ENCODE measurements around the gene EPHA8.
A peak's percentile ranks its signal among the peaks of the same experiment; 100 is the strongest.

Gene EPHA8

DNA sequence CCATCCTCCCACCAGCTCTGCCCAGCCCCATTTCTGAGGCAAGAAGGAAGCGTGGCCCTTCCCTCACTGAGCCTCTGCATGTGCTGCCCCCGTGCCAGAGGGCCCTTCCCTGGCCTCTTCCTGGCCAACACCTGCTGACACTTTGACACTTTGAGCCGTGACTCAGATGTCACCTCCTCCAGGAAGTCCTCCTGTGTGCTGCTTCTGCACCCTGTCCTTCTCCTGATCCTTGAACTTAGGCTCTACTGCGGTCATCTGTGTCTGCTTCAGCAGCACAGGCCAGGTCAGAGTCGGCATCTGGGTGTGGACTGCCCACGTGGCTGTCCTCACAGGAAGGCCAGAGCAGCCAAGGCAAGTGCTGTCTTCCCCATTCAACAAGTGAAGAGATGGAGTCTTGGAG lies 19.6 kb upstream of the EPHA8 start:
- CTCF ChIA-PET: no interaction called here
- TF ChIP-seq SP7 (tag by site-specific recombination; IDR thresholded peaks at IDR 0.05): no peak
- peak; percentile 75 for TF ChIP-seq SCRT2 (tag by site-specific recombination; IDR thresholded peaks at IDR 0.05)
- POLR2A ChIA-PET: no interaction called here

DNA sequence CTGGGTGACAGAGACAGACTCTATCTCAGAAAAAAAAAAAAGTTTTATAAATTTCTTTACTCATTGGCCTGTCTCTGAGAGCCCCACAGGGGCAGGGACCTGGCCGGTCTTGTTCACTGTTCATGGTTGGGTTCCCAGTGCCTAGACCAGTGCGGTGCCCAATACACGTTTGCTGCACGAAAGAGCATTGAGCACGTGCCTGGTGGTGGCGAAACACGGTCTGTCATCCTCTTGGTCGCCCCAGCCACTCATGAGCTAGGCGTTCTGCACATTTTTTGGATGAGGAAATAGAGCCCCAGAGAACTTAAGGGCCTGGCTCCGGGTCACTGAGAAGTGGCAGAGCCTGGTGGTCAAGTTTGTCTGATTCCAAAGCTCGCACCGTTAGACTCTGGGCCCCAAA lies 18.7 kb upstream of the EPHA8 start:
- CTCF ChIA-PET: interaction anchor here (0.5 to 1.3 kb wide), 3 partner anchors 12 to 110 kb away, joined by 3 to 5 read pairs (median 4); no protein-coding TSS in a partner anchor
- POLR2A ChIA-PET: no interaction called here

More for the DNA sequence above, 19.6 kb upstream of the EPHA8 start:
- H3K9me3 ChIP-seq (ENCODE audit: control insufficient read depth, insufficient read depth, low read depth, low read length): no peaks in the 10 kb centered on the region
- H3K4me3 ChIP-seq (ENCODE audit: low read depth, low read length): no peak overlapping the region
- H3K36me3 ChIP-seq (ENCODE audit: control insufficient read depth in 2 of 2, insufficient read depth in 1 of 2, low read length in 2 of 2): no peaks in the 10 kb centered on the region
- no peaks in the 10 kb centered on the region for H3K4me1 ChIP-seq (ENCODE audit: control insufficient read depth, insufficient read depth, low read length)
- no peak overlapping the region for H3K27ac ChIP-seq (ENCODE audit: extremely low read depth, low read depth, low read length)

GRCh38 chr1:22545141-22545540 lies 18.1 kb upstream of the EPHA8 start:
- TF ChIP-seq ZNF398 (tag by site-specific recombination; IDR thresholded peaks at IDR 0.05) (no peak), REST (tag by site-specific recombination; IDR thresholded peaks at IDR 0.05) (no peak), ZNF596 (tag by site-specific recombination; IDR thresholded peaks at IDR 0.05) (no peak)
- CTCF ChIA-PET: interaction anchor here (1.3 kb wide), 1 partner anchor 97 kb away, joined by 4 read pairs; no protein-coding TSS in a partner anchor

More for the DNA sequence above, 18.7 kb upstream of the EPHA8 start:
- Histone ChIP-seq H3K36me3 (ENCODE audit: control insufficient read depth in 2 of 2, insufficient read depth in 1 of 2, low read length in 2 of 2) (no peaks in the 10 kb centered on the region), H3K4me3 (ENCODE audit: low read depth, low read length) (no peak overlapping the region), H3K27ac (ENCODE audit: extremely low read depth, low read depth, low read length) (no peak overlapping the region), H3K4me1 (ENCODE audit: control insufficient read depth, insufficient read depth, low read length) (no peaks in the 10 kb centered on the region), H3K9me3 (ENCODE audit: control insufficient read depth, insufficient read depth, low read depth, low read length) (no peaks in the 10 kb centered on the region)
- no peak for TF ChIP-seq ZNF416 (tag by site-specific recombination; IDR thresholded peaks at IDR 0.05)
- no peak for TF ChIP-seq HOXD13 (CRISPR knock-in tag; IDR thresholded peaks at IDR 0.05; ENCODE audit: borderline replicate concordance)
- no peak for TF ChIP-seq ZNF239 (tag by site-specific recombination; IDR thresholded peaks at IDR 0.05)
- TF ChIP-seq, protein P1, sequence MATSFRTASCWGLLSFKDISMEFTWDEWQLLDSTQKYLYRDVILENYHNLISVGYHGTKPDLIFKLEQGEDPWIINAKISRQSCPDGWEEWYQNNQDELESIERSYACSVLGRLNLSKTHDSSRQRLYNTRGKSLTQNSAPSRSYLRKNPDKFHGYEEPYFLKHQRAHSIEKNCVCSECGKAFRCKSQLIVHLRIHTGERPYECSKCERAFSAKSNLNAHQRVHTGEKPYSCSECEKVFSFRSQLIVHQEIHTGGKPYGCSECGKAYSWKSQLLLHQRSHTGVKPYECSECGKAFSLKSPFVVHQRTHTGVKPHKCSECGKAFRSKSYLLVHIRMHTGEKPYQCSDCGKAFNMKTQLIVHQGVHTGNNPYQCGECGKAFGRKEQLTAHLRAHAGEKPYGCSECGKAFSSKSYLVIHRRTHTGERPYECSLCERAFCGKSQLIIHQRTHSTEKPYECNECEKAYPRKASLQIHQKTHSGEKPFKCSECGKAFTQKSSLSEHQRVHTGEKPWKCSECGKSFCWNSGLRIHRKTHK (tag by site-specific recombination; IDR thresholded peaks at IDR 0.05): no peak
- TF ChIP-seq ZNF561 (tag by site-specific recombination; IDR thresholded peaks at IDR 0.05; ENCODE audit: borderline replicate concordance): no peak
- TF ChIP-seq SETDB1 (IDR thresholded peaks at IDR 0.05; ENCODE audit: insufficient read length, low read length): no peak
- no peak for TF ChIP-seq ZSCAN30 (tag by site-specific recombination; IDR thresholded peaks at IDR 0.05)
- TF ChIP-seq ZNF560 (tag by site-specific recombination; IDR thresholded peaks at IDR 0.05; ENCODE audit: borderline replicate concordance): no peak
- TF ChIP-seq ZNF623 (tag by site-specific recombination; IDR thresholded peaks at IDR 0.05): no peak

More at GRCh38 chr1:22545141-22545540, 18.1 kb upstream of the EPHA8 start:
- Histone ChIP-seq H3K4me3 (ENCODE audit: low read depth, low read length) (no peak overlapping the region), H3K4me1 (ENCODE audit: control insufficient read depth, insufficient read depth, low read length) (no peaks in the 10 kb centered on the region), H3K9me3 (ENCODE audit: control insufficient read depth, insufficient read depth, low read depth, low read length) (no peaks in the 10 kb centered on the region), H3K27ac (ENCODE audit: extremely low read depth, low read depth, low read length) (no peak overlapping the region), H3K36me3 (ENCODE audit: control insufficient read depth in 2 of 2, insufficient read depth in 1 of 2, low read length in 2 of 2) (no peaks in the 10 kb centered on the region)
- POLR2A ChIA-PET: no interaction called here
